ENCODE results near the gene UPF1.
"Not testable (repeated sequence)": the region's sequence is repeated elsewhere in the genome, so short reads cannot be mapped to it uniquely, and the experiment has no call there.

The UPF1 gene

DNA sequence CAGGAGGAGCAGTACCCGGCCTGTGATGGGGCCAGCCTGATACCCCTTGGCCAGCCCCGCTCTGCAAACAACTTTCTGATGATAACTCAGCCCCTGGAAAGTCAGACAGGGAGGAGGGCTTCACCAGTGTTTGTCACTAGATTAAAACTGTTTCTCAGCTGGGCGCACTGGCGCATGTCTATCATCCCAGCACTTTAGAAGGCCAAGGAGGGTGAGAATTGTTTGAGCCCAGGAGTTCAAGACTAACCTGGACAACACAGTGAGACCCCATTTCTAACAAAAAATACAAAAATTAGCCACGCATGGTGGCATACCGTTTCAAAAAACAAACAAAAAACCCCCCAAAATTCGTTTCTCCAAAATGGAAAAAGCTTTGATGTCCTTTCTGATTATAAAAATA lies 69.7 kb downstream of the UPF1 start:
- DNase-seq: no peak

DNA sequence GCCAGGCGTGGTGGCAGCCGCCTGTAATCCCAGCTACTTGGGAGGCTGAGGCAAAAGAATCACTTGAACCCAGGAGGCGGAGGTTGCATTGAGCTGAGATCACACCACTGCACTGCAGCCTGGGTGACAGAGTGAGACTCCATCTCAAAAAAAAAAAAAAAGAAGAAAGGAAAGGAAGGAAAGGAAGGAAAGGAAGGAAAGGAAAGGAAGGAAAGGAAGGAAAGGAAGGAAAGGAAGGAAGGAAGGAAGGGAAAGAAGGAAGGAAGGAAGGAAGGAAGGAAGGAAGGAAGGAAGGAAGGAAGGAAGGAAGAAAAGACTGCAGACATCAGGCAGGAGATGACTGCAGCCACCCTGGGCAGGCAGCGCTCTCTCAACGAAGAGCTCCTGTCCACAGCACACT lies 70.8 kb downstream of the UPF1 start:
- DNase-seq: not testable (repeated sequence)

DNA sequence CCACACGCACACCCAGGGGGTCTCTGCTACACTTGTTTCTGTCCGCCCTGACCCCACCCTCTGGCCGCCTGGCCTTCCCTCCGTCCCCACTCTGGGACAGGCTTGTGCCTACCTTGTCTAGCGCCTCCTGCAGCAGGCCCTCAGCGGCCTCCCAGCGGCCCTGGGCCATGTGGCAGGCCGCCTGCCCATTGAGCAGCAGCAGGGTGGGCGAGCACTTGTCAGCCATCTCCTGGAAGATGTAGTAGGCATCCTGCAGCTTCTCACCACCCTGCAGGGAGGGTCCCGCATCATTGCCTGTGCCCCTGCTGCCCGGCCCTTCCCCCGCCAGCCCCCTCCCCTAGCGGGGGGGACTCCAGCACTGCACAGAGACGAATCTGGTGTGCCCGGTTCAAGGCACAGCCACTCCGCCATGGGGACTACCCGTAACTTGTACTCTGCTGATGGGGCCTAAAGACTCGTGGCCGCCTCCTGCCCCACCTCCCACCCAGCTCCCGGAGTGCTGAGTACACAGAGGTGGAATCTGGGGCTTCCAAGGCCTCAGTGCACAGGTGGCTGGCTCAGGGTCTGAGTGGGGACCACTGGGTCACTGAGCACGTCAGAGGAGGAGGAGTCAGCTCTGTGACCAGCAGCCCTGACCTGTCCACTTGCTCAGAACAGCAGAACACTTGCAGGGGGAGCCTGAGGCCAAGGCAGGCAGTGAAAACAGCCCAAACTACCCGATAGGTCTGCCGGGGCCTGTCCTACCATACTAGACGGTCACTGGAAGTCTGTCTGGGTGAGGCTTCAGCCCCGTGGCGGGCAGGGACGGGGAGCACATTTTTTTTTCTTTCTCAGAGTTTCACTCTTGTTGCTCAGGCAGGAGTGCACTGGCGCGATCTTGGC lies 71.6 kb downstream of the UPF1 start:
- DNase-seq: no peak

DNA sequence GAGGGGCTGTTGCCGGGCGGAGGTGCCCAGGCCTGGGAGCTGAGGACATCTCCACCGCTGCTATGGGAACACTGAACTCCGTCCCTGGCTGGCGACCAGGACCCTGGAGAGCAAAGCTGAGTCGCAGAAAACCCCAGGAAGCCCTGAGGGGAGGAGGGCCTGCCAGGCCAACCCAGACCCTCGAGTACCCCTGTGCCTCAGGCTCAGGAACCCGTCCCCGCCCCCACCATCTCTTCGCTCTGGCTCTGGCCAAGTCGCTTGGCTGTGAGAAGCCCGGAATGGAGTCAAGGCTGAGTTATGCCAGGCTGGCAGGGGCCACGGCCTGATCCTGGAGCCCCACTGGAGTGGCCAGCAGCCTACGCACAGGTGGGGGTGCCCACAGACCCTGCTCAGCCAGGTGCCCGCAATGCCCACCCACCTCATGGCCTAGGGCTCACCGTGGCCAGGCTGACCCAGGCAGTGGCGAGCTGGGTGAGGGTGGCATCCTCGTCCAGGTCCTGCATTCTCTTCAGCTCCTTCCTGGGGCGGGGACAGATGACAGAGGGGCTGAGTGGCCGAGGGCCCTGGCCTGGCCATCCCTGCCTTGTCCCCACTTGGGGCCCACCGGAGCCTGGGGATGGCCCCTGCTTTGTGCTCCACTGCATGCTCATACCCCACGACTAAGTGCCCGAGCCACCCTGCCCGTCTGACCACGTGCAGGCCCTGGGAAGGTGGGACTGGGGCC lies 72.7 kb downstream of the UPF1 start:
- no peak for DNase-seq

DNA sequence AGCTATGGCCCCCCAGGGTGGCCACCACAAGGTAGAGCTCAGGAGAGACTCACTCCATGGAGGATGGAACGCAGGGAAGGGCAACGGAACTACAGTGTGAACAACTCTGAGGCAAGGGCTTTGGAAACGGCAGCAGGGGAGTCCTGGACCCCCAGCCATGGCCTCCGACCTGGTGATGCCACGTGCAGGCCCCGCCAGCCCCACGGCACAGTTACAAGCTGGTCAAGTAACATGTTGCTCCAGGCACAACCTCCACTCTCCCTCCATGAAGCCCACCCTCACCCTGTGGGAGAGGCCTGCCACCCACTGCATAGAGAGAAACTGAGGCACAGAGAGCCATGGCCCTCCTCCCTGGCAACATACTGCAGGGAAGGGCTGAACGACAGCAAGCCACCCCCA lies 73.3 kb downstream of the UPF1 start:
- no peak for DNase-seq

DNA sequence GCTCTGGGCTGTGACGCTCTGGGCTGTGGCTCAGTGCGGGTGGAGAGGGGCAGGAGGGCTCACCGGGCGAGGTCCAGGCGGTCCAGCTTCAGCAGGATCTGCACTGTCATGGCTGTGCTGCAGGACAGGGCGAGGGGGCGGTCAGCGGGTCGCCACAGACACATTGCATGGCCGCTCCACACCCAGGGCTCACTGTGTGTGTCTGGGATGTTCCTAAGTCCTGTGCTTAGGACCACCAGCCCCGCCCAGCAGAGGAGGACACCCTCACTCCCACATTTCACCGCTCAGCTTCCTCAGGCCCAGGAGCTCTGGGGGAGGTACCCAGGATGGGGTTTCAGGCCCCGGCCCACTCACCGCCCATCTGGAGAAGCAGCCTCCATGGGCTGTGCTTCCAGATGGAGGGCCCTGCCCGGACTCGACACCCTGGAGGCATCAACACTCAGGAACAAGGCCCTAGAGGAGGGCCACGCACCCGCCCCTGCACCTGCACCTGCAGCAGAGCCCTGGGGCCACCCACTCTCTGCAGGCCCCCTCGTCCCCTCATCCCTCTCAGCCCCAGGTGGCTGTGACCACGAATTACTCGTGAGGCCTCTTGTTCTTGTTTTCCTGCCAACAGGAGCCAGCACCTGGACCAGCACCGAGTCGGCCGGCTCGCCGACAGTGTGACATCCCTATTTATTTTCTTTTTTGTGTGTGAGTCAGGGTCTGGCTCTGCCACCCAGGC lies 73.9 kb downstream of the UPF1 start:
- no peak for DNase-seq

DNA sequence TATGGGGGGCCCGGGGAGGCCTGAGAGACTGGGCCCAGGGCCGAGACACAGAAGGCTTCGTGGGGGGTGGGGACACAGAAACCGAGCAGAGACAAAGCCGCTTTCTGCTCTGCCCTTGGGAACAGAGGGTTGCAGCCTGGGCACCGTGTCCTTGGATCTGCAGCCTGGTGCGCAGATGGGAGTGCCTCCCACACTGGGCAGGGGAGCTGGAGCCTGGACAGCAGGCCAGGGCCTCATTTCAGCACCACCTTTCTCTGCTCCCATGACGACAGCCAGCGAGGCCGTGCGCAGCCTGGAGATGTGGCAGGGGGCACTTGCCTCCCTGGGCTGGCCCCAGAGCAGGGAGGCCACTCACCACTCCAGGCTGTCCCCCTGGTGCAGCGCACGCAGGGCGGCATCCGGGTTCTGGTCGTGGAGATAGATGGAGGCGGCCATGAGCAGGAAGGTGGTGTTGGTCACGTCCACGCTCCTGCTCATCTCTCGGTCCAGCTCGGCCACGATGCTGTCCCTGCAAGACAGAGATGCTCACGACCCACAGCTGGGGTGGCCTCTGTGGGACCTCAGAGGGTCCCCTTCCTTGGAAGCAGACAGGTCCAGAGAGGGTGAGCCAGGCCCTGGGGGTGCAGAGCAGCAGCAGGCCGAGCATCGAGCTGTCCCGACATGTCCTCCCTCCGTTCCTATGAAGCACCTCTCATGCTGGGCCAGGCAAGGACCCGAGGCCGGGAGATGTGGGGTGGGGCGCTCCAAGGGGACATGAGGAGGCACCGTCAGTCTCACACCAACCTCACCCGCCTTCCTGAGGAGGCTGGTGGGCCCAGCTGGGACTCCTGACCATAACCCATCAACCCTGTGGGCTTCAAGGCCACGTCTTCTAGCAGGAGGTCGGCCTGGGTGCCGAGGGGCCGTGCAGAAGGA lies 75.1 kb downstream of the UPF1 start:
- no peak for DNase-seq

DNA sequence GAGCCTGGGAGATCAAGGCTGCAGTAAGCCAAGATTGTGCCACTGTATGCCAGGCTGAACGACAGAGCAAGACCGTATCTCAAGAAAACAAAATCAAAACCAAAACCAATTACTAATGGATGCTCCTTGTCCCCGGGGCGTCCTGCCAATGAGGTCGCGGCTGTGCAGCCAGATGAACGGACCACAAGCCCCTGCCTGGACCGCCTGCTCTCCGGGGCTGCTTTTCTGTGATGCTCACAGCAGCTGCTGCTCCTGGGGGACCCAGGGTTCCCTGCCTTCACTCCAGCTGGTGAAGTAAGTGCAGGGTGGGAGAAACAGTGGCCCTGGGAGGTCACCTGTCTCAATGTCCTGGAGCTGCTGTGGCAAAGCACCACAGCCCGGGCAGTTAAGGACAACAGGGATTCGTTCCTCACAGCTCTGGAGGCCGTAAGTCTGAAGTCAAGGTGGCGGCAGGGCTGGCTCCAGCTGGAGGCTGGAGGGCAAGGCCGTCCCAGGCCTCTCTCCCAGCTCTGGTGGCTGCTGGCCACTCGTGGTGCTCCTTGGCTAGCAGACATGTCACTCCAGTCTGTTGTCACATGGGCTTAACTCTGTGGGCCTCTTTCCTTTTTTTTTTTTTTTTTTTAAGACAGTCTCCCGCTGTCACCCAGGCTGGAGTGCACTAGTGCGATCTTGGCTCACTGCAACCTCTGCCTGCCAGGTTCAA lies 77.3 kb downstream of the UPF1 start:
- DNase-seq: no peak

DNA sequence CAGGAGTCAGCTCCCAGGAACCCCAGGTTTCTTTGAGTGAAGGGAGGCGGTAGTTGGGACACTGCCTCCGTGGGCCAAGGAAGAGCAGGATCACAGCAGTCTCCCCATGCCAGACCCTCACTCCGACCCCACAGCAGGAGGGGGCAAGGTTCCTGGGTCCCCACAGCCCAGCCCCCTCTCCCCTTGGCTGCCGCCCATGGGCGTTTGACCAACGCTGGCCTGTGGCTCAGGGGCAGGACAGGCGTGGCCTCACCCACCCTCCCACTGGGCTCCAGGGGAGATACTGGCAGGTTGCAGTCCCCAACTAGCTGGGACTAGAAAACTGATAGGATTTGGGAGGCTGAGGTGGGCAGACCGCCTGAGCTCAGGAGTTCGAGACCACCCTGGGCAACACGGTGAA lies 78.3 kb downstream of the UPF1 start:
- no peak for DNase-seq

DNA sequence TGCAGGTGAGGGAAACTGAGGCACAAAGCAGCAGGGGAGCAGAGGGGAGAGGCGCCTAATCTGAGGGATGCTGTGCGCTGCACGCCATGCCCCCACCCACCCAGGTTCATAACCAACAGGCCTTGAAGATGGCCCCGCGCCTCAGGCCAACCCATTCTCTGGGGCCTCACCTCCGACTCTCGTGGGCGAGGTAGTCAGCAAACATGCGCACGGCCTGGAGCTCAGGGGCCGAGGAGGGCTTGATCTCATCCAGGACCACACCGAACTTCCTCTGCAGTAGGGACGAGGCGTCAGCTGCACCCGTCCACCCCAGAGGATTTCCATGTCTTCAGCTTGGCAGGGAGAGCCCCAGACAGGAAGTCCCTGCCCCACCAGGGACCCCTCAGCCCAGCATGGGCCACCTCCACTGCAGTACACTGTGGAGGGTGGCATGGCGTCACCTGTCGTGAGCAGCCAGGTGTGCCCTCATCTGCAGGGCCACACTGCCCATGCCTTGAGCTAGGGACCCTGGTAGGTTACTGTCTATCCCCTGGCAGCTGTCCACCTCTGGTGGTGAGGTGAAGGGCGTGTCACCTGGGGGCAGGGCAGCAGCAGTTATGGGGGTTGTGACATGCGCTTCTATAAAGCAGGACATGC lies 79.2 kb downstream of the UPF1 start:
- DNase-seq: no peak

DNA sequence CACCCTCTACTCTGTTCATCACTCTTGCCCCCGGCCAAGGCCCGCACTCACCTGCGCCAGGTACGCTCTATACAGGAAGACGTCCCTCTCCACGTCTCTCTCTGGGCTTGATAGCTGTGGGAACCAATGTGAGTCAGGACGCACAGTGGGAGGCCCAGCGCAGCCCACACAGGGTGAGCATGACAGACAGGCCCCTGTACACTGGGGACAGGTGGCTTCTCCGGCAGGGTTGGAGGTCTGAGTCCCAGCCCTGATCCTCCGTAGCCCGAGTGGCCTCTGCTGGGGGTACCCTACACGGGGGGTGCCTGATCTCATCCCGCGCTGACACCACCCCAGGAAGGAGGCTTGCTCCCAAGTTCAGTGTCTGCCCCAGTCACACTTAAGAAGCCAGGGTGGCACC lies 81.2 kb downstream of the UPF1 start:
- no peak for DNase-seq

DNA sequence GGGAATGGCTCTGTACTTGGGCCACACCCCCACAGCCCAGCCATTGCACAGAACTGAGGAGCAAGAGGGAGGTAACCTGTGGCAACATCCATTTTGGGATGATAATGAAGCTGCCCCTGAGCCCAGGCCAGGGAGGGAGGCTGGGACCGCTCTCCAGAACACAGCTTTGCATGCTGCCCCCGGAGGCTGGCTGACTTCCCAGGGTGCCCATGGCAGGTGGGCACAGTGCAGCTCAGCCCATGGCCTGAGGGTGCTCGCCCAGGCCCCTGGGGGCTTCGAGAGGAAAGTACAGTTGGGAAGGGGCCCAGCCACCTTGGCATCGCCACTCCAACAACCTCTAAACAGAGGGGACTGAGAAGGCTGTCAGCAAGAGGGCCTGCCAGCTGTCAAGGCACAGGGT lies 81.7 kb downstream of the UPF1 start:
- DNase-seq: no peak

DNA sequence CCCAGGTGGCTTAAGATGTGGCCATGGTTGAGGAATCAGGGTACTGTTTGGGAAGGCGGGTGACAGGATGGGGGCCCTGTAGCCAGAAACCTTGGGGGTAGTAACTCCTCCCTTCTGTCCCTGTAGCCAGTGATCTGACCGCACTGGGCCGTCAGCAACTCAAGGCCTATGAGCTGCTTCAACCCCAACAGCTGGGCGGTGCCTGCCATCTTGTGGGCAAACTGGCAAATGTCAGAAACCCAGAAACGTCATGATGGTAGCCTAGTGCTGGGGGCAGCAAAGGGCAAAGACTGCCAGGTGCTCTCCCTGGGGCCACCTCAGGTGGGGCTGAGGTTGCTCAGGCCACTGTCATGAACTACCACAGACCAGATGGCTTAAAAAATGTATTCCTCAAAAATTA lies 83.9 kb downstream of the UPF1 start:
- no peak for DNase-seq

DNA sequence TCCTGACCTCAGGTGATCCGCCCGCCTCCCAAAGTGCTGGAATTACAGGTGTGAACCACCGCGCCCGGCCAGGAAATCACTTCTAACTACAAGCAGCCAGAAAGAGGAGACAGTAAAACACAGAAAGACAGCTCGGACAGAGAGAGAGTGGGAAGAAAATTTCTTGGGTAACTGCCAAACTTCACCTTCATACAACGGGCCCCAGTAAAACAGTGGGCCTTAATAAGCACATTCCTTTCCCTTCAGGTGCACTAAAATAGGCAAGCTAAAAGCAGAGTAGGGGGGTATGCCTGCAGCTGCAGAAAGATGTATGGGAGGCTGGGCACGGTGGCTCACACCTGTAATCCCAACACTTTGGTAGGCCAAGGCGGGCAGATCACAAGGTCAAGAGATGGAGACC lies 85.8 kb downstream of the UPF1 start:
- not testable (repeated sequence) for DNase-seq
